ENCODE measurements around the gene HDDC2.

HDDC2 gene

DNA sequence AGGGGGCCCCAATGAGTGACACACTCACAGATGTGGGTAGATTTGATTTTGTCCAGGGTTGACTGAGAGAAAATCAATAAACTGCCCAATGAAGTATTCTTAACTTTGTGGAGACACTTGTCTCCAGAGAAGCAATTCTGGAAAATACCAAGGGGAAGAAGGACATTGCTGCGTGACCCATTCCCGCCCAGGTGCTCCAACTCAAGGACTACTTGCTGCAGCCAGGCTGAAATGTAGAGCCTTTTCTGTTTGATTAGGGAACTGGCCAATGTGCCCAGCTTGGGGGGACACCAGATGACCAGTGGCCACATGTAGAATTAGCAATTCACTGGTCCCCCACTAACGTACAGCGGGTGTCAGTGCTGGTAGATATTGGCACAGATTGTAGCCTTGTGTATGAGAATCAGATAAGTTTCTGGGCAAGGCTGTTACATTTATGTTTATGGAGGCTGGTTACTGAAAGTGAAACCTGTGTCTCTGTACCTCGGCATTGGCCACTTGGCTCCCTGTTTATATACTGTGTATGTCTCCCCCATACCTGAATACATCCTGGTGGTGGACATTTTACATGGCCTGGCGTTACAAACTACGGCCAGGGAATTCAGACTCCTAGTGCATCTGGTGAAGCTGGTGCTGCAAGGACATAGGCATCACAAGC is 32.3 kb downstream of the HDDC2 start:
- no peak for DNase-seq (ENCODE audit: low spot score)

DNA sequence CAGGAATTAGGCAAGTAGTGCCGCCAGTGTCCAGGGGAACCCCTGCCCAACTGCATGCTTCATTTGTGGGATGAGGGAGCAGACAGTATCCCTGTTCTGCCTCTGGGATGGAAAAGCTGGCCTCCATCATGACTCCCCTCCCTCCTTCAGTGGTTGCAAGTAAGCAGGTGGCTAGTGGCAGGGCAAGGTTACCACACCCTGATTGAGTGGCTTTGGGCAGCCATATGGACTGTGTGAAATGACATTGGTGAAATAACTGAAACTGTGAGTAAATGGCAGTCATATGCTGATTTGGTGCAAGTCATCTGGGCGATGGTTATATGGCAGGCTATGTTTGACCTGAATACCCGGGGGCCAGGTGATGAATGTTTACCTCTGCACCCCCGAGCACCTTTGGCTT is 33.0 kb downstream of the HDDC2 start:
- no peak for DNase-seq (ENCODE audit: low spot score)

DNA sequence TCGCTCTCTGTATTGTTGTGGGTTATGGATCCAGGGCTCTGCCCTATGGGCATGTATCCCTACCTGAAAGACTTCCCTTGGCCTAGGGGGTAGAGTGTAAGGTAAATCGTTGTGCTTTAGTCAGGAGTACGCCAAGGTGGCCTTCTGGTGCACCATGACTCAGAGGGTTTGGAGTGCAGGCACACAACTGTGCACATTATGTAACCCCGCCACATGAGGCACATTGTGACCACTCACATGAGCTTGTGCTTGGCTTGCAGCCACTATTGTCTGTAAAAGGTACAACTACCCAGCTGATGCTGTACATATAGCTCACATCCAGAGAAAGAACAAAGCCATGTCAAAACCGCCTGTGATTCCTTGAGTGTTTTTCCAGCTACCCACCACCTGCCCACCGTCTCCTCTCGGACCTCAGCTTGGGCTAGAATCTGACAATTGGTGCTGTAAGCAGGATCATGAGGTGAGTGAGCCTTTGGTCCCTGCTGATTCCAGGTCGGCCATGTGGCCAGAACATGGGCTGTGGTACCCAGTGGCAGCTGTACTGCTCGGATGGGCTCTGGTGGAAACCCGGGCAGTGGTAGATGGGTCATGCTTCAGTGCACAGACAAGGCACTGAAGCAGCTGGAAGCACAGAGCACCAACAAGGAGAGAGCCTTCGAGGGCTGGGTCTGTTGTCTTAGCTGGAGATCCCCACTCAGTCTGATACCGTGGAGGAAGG is 33.8 kb downstream of the HDDC2 start:
- no peak for DNase-seq (ENCODE audit: low spot score)

DNA sequence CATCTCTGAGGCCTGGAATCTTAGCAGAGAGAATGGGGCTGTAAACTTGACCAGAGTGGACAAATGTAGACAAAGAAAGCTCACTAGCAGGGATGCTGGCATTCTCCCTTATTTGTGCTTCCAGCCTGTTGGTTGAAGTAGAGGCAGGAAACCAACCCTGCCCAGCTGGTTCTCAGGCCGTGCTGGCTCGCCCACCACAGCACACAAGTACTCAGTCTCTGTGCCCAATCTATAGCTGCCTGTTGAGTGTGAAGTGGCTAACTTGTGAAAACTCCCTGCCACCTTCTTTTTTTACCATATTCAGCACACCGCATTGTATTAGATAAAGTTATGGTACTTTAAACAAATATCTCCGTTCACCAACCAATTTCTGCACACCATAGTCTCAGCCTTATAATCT is 37.3 kb downstream of the HDDC2 start:
- DNase-seq (ENCODE audit: low spot score), result no peak

DNA sequence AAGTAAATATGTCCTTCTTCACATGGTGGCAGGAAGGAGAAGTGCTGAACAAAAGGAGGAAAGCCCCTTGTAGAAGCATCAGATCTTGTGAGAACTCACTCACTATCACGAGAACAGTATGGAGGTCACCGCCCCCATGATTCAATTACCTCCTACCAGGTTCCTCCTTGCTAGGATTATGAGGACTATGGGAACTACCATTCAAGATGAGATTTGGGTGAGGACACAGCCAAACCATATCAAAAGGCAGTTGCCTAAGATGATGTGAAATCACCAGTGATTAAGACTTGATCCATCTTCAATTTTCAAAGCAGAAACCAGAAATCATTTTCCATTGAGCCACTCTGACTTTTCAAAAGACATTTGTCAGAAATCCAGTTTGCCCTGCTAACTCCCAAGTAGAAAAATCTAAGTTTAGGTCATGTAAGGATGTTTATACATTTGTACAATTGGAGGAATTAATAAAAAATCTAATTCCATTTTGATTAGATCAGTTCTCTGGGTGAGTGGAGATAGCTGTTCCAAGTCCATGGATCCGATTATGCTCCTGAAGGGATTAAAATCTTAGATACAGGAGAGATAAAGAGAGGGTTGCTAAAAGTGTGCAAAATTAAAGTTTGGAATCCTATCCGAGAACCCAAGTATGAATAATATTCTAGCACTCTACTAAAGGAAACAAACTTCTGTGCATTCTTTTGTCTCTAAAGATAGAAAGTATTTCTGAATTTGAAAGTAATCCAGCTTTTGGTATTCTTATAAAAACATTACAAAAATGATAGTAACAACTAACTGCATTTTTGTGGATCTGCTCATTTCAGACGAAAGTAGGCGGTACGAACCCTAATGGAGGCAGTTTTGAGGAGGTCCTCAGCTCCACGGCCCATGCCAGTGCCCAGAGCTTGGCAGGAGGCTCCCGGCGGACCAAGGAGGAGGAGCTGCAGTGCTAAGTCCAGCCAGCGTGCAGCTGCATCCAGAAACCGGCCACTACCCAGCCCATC is 39.5 kb downstream of the HDDC2 start:
- peak; percentile 78 for DNase-seq (ENCODE audit: low spot score)

DNA sequence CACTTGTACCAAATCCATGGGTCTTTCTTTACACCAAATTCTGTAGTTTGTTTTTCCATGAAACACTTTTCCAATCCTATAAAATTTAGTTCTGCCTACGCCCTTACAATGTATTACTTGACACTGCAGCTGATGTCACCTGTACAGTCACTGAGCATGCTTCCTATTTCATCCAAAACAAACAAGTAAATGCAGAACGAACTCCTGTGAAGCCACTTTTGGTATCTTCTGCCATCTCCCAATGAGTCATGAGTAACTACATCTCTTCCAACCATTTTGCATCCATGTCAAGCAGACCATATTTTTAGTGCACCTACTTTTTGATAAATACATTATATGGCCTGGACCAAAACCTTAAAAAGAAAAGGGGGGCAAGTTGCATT is 42.4 kb downstream of the HDDC2 start:
- DNase-seq (ENCODE audit: low spot score), result no peak

DNA sequence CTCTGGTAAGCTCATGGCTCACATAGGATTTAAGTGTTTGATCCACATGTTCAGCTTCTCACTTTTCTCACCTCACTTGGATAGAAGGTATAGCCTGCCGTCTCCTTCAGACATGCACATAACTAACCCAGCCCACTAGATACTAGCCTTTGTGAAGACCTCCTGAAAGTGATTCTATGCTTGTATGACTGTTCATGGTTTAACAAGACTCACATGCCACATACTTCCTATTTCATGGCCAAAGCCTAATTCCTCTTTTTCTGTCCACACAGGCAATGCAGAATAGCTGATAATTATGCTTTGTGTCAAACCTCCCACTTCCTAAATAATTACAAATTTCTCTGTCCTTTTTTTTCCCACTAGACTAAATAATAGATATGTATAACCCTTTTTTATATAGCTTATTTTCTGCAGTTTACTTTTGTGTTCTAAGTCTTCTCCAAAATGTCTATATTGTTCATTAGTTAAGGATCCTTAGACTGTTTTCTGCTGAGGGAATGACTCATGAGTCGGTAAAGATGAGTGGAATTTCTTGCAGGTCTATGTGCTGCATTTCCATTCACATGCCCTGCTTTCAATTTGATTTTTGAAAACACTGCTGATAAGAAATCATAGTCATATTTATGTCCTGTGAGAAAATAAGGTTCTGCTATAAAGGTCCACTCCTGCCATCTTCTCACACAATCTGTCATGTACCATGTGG is 43.0 kb downstream of the HDDC2 start:
- no peak for DNase-seq (ENCODE audit: low spot score)

DNA sequence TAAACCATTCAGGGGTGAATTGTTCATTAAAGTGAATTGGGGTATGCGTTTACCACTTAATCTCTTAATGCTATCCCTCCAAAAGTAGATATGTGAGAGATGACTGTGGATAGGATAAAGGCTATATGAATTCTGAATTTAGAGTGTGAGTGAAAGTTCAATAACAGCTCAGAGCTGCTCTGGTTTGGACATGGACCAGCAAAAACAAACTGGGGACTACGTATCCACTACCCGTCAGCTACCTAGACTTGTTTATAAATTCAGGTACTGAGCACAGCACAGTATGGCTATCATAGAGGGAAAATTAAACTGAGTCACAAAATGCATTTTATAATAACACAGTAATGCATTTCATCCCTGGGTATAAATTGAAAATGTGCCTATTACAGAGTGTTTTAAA is 44.4 kb downstream of the HDDC2 start:
- DNase-seq (ENCODE audit: low spot score), result no peak

DNA sequence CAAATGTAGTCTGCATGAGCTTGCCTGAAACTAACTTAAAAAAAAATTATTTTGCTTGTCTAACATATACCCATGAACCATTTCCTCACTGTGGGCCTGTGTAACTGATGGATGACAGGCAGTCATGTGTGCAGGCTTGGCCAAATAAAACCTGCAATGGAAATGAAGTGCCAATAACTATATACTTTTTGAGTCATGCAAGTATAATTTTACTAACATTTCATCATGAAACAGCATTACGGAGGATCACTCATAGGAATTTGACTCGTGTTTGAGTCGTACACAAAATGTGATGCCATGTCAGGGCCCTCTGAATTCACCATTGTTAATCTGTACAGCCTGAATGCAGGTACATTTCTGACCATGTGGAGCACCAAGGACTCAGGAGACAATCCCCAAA is 46.6 kb downstream of the HDDC2 start:
- no peak for DNase-seq (ENCODE audit: low spot score)

DNA sequence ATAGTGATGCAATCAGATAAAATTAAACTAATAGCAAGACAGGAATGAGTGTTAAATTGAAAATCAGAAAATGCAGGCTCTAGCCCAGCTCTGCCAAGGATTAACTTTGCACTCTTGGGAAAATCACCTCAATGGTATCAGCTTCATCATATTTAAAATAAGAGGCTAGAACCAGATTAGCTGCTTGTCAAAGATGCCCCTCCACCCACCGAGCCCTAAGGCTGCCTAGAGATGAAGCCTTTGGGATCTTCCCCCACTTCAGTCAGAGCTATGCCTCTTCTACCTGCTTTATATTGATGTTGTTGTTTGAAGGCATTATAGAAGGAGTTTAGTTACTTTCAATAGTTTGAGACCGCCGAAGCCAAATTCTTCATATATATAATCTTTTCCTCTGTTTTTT is 47.4 kb downstream of the HDDC2 start:
- no peak for DNase-seq (ENCODE audit: low spot score)

DNA sequence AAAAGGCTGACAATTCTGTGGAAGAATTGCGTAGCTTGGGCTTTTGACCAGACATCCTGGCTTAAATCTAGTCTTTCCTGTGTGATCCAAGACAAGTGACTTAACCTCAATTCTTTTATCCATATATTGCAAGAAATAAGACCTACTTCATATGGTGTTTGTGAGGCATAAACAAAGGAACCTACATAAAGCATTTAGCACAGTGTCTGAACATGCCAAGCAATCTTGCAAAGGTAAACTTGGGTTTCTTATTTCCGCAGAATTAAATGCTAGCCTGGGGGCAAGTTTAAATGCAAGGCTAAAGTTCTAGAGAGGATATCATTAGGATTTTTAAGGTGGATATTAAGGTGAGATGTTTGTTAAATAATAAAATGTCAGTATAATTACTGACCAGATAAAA is 47.9 kb downstream of the HDDC2 start:
- DNase-seq (ENCODE audit: low spot score), result no peak

DNA sequence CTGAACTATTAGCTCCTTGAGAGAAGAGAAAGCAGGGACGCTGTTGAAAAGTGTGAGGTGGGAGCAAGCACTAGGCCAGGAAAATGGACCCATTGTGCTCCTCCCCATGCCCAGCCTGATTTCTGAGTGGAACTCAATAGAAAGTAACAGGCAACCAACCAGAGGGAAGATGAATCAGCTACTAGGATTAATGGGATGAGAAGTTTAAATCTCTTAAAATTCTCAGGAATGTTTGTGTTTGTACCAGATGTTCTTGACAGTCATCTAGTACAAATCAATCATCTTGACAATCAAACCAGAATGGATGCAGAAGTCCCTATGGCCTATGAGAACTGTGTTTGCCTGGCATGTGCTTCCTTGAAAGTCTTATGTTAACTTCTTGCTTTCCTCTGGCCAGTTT is 48.9 kb downstream of the HDDC2 start:
- no peak for DNase-seq (ENCODE audit: low spot score)

DNA sequence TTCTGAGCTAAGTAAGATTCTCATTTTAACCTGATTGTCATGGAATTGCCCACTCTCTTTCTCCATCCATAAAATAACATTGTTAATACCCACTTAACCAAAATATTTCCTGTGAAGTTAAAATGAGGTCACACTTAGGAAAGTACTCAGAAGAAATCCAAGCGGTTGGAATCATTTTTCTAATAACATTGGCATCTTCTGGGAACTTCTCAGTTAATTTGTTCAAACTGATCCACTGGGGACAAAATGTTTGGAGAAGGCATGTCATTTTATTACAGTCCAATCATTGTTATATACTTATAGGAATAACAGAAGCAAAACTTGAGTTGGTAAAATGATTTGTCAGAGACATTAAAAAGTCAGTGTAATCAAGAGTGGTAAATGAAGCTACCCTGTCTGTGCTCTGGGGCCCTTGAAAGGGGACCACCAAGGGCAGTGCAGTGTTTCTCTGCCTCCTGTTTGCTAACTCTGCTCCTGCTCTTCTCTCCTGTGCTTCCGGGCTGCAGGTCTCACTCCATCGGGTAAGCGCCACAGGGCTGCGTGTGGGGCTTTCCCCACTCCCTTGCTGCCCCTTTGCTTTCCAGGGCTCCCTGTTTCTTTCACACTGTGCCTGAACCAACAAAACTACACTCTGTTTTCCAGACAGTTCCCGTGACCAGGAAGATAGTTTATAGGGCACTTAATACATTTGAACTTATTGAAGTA is 50.1 kb downstream of the HDDC2 start:
- no peak for DNase-seq (ENCODE audit: low spot score)

DNA sequence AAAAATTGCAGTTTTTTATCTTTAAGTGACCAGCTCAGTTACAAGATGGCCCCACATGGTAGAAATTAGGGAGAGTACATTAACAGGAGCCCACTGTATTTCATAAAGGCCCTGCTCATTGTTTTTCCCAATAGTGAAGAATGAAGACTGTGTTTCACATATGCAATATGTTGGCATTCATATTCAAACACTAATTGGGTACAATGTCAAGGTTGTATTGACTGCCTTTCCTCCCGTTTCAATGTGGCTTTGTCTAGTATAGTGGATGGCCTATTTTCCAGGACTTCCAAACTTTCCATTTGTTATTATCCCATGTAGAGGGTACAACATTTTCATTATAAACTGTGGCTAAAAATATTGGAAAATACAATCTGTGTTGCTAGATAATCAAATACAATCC is 51.3 kb downstream of the HDDC2 start:
- DNase-seq (ENCODE audit: low spot score), result no peak

DNA sequence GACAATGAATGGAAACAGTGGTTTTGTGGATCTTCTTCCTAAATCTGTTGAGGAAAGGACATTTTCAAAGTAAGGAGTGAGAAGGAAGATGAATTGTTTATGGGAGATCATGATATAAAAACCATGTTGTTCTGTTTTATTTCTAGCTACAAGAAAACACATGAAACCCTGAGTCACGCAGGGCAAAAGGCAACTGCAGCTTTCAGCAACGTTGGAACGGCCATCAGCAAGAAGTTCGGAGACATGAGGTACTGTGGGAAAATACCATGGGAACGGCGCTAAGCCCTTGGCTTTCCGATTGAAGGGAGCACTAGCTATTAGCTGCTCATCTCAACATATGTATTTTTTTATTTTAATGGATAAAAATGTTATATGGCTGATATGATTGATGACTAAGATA is 53.6 kb downstream of the HDDC2 start:
- no peak for DNase-seq (ENCODE audit: low spot score)

DNA sequence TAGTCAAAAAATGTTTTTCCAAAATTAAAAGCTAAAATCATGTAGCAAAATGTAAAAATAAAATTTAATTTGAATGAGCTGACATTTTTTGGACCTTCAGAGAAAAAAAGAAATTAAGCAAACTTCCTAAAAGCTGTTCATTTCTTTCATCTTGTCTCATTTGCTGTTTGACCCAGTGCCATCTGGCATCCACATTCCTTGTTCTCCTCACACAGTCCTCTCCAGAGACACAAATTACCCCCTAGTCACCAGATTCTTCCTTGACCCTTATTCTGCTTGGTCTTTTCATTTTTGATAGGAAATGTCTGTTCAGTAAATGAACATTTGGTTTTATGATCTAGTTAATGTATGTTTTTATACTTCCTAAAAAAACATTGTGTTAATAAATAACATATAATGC is 55.2 kb downstream of the HDDC2 start:
- DNase-seq (ENCODE audit: low spot score), result no peak

DNA sequence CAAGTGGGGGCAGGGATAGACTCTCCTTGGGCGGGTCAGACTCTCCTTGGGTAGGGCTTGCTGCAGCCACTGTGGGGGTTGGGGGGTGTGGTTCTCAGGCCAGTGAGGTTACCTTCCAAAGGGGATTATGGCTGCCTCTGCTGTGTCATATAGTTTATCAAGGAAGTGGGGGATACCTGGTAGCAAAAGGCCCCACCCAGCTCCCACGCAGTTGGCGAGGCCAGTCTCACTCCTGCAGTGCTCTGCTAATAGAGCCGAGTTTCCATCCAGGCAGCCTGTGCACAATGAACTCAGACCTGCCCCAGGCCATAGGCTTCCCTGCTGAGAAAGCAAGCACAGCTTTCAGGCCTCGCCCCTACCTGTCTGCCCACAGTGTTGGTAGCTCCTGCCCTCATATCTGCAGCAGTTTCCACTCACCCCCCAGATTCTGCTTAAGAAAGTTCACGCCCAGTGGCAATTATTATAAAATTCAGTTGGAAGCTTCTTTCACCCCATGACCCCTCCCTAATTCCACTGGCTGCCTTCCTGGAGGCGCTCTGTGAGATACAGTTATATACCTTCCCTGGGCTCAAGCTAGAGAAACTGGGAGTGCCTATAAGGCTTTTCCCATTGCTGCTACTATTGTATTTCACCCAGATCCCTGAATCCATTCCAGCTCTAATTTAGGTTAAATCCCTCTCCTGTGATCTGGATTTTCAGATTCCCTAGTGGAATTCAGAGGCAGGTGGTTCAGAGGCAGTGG is 56.1 kb downstream of the HDDC2 start:
- DNase-seq (ENCODE audit: low spot score), result no peak

DNA sequence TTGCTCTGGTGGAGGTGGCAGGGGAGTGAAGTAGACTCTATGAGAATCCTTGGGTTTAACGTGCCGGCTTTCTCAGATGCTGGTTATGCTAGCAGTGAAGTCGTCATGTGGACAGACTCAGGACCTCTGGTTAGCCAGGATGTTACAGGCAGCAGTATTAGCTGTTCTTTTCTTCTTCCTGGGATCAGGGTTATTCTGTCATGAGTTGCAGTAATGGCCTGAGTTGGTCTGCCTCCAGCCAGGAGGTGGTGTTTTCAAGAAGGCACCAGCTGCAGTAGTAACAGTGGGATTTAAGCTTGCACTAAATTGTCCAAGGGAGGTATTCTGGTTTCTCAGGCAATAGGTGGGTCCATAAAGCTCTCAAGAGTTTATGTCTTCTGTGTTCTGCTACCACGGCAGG is 56.7 kb downstream of the HDDC2 start:
- DNase-seq (ENCODE audit: low spot score), result no peak

DNA sequence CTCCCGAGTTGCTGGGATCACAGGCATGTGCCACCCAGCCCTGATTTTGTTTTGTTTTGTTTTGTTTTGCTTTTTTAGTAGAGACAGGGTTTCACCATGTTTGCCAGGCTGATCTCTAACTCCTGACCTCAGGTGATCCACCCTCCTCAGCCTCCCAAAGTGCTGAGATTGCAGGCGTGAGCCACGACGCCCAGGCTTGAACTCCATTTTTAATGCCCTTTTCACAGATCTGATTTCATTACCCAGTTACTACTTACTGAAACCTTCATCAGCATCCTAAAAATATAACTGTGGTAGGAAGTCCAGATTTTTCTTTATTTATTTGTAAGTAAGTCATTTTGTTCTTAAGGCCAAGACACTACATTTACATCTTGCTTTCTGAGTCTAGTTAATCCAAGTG is 64.0 kb downstream of the HDDC2 start:
- no peak for DNase-seq (ENCODE audit: low spot score)

DNA sequence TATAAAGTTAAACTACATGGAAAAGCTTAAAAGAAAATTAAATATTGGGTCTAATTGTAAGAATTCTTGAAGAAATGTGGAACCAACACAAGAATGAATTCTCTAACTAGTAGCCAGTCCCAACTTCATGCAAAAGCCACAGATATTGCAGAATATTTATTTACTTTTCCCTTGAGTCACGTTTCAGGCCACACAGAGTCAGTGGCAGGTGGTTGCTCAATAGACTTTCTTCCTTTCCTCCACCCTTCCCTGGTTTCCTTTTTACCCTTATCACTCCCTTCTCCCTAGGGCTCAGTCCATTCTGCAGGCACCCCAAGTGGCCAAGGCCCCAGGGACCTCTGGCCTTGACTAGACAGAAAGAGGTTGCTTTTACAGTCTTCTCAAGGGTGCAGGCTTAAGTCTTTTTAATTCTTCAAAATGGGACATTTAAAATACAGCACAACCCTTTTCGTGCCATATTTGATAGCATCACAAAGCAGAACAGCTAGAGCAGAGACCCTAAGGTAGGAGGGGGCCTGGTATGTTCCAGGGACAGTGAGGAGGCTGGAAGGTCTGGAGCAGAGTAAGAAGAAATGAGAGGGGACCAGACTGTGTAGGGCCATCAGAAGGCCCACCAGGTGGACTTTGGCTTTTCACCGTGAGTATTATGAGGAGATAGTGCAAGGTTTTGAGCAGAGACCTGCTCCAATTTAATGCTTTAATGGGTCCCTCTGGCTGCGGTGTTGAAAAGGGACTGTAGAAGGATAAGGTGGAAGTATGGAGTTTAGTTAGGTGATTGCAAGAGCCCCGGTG is 65.0 kb downstream of the HDDC2 start:
- DNase-seq (ENCODE audit: low spot score), result peak; percentile 79
